SKM-1 (cell line): ENCODE data around the gene ANKRD11.
"Not testable (repeated sequence)": the region's sequence is repeated elsewhere in the genome, so short reads cannot be mapped to it uniquely, and the experiment has no call there.

Experiments
- DNase-seq: peaks from one replicate; lab custom pipeline; 2025; ENCODE audit not compliant: unreplicated experiment; lab: John Stamatoyannopoulos, UW

The ANKRD11 gene

GRCh38 chr16:89304181-89304851, 186.0 kb downstream of the ANKRD11 start:
- no peak for DNase-seq

- DNase-seq = no peak
Observed at GRCh38 chr16:89303617-89304016, 186.7 kb downstream of the ANKRD11 start.

GRCh38 chr16:89300976-89301360, 189.4 kb downstream of the ANKRD11 start:
- no peak for DNase-seq

GRCh38 chr16:89300311-89300975, 189.9 kb downstream of the ANKRD11 start:
- no peak for DNase-seq

GRCh38 chr16:89299357-89300111, 190.8 kb downstream of the ANKRD11 start:
- DNase-seq = not testable (repeated sequence)

- no peak for DNase-seq
Observed at GRCh38 chr16:89298623-89299225, 191.6 kb downstream of the ANKRD11 start.

GRCh38 chr16:89297910-89298545, 192.3 kb downstream of the ANKRD11 start:
- no peak for DNase-seq

- DNase-seq = no peak
Observed at GRCh38 chr16:89297156-89297874, 193.0 kb downstream of the ANKRD11 start.

- DNase-seq = no peak
Observed at GRCh38 chr16:89295915-89296314, 194.4 kb downstream of the ANKRD11 start.

GRCh38 chr16:89295071-89295900, 195.1 kb downstream of the ANKRD11 start:
- DNase-seq = no peak

- no peak for DNase-seq
Observed at GRCh38 chr16:89294486-89294885, 195.9 kb downstream of the ANKRD11 start.

GRCh38 chr16:89293276-89294143, 196.9 kb downstream of the ANKRD11 start:
- no peak for DNase-seq

- no peak for DNase-seq
Observed at GRCh38 chr16:89292443-89293078, 197.8 kb downstream of the ANKRD11 start.

- DNase-seq = no peak
Observed at GRCh38 chr16:89291776-89292175, 198.6 kb downstream of the ANKRD11 start.

GRCh38 chr16:89291363-89291762, 199.0 kb downstream of the ANKRD11 start:
- no peak for DNase-seq

- no peak for DNase-seq
Observed at GRCh38 chr16:89290887-89291286, 199.5 kb downstream of the ANKRD11 start.

GRCh38 chr16:89290472-89290871, 199.9 kb downstream of the ANKRD11 start:
- DNase-seq = no peak
